Stomach (tissue), 4 donors: ENCODE data around the gene POMP.

Experiments used
- CTCF ChIP-seq, 7 experiments: fragments of 450-650 bp in 4 of 7; fragments of 200-600 bp in 3 of 7; sonication (generic) in 3 of 7; IDR thresholded peaks; one replicate each; pipeline ENCODE4 v1.5.1; 2016 to 2019; ENCODE audit warnings: antibody characterized with exemption in 7 of 7, control low read depth in 2 of 7, mild to moderate bottlenecking in 1 of 7
- EP300 ChIP-seq: sonication (generic); formaldehyde crosslinking; IDR thresholded peaks from one replicate; pipeline ENCODE4 v1.6.1; 2017; ENCODE audit warnings: antibody characterized with exemption
- POLR2A ChIP-seq, 4 donors: fragments of 450-650 bp; IDR thresholded peaks; one replicate each; pipeline ENCODE4 v1.6.1; 2016; ENCODE audit warnings: antibody characterized with exemption in 4 of 4, control low read depth in 2 of 4, mild to moderate bottlenecking in 1 of 4, moderate library complexity in 1 of 4
- POLR2AphosphoS5 ChIP-seq, 3 donors: sonication (generic); formaldehyde crosslinking; IDR thresholded peaks; one replicate each; pipeline ENCODE4 v1.6.1; 2016; ENCODE audit warnings: antibody characterized with exemption in 3 of 3

- TF ChIP-seq CTCF (IDR thresholded peaks at IDR 0.05) (no peak), POLR2A (IDR thresholded peaks at IDR 0.05) (no peak), POLR2AphosphoS5 (IDR thresholded peaks at IDR 0.05) (no peak), EP300 (no peak)
Observed at GRCh38 chr13:28685114-28685513, 26.2 kb downstream of the POMP start.
